Neural progenitor cell (in vitro differentiated cells): ENCODE results near the gene UROS. TPM values are rescaled to one million over a fixed set of nuclear protein-coding genes. Genes with fewer than 3 reads are reported as not detected.

ENCODE experiments used
- DNase-seq: peaks from one replicate; pipeline ENCODE4 v3.0.0-alpha.2; 2016; ENCODE audit warnings: low spot score
- H2AFZ ChIP-seq: fragments of 200-600 bp; sonication (generic); replicated peaks from 2 replicates; pipeline ENCODE4 v1.6.1; 2016; ENCODE audit warnings: antibody characterized with exemption
- H3F3A ChIP-seq: fragments of 200-600 bp; sonication (generic); 2 replicates; pipeline ENCODE4 v1.6.1; 2016; ENCODE audit warnings: antibody characterized with exemption, low read depth
- H3K27ac ChIP-seq: fragments of 200-600 bp; sonication (generic); 2 replicates; pipeline ENCODE4 v1.5.1; 2016; ENCODE audit warnings: mild to moderate bottlenecking
- H3K27me3 ChIP-seq: fragments of 200-600 bp; sonication (generic); 2 replicates; pipeline ENCODE4 v1.6.1; 2016; ENCODE audit warnings: mild to moderate bottlenecking, moderate library complexity
- H3K36me3 ChIP-seq: fragments of 200-600 bp; sonication (generic); 2 replicates; pipeline ENCODE4 v1.5.1; 2016
- H3K4me1 ChIP-seq: fragments of 200-600 bp; sonication (generic); 2 replicates; pipeline ENCODE4 v1.6.1; 2016; ENCODE audit warnings: mixed run types
- H3K4me2 ChIP-seq: fragments of 200-600 bp; sonication (generic); 2 replicates; pipeline ENCODE4 v1.6.1; 2016
- H3K4me3 ChIP-seq: fragments of 200-600 bp; sonication (generic); 2 replicates; pipeline ENCODE4 v1.5.1; 2016
- H3K79me2 ChIP-seq: fragments of 200-600 bp; sonication (generic); 2 replicates; pipeline ENCODE4 v1.6.1; 2016; ENCODE audit warnings: low read depth
- H3K9ac ChIP-seq: fragments of 200-600 bp; sonication (generic); 2 replicates; pipeline ENCODE4 v1.6.1; 2016
- H3K9me3 ChIP-seq: fragments of 200-600 bp; sonication (generic); 2 replicates; pipeline ENCODE4 v1.5.1; 2016; ENCODE audit warnings: low read depth
- H4K20me1 ChIP-seq: fragments of 200-600 bp; sonication (generic); 2 replicates; pipeline ENCODE4 v1.6.1; 2016; ENCODE audit warnings: low read depth
- H3K27ac Mint-ChIP-seq: 3 replicates; pipeline ENCODE4 v1.8.0; 2021; ENCODE audit warnings: mixed read lengths
- H3K27me3 Mint-ChIP-seq: 2 replicates; pipeline ENCODE4 v1.8.0; 2022; ENCODE audit warnings: low read depth, mild to moderate bottlenecking, inconsistent platforms, moderate library complexity, mixed read lengths; ENCODE audit not compliant: insufficient read depth
- H3K36me3 Mint-ChIP-seq: 3 replicates; pipeline ENCODE4 v1.8.0; 2021; ENCODE audit warnings: mixed read lengths
- H3K4me1 Mint-ChIP-seq: 3 replicates; pipeline ENCODE4 v1.8.0; 2021; ENCODE audit warnings: mixed read lengths
- H3K4me3 Mint-ChIP-seq: 3 replicates; pipeline ENCODE4 v1.8.0; 2021; ENCODE audit warnings: mild to moderate bottlenecking, moderate library complexity, mixed read lengths
- H3K9me3 Mint-ChIP-seq: 3 replicates; pipeline ENCODE4 v1.8.0; 2020; ENCODE audit warnings: mixed read lengths
- EZH2 ChIP-seq: fragments of 200-600 bp; sonication (generic); IDR thresholded peaks from 2 replicates; pipeline ENCODE4 v1.6.1; 2017; ENCODE audit warnings: antibody characterized with exemption, mild to moderate bottlenecking, moderate library complexity
- EZH2phosphoT487 ChIP-seq: fragments of 200-600 bp; sonication (generic); IDR thresholded peaks from 2 replicates; pipeline ENCODE4 v1.6.1; 2017; ENCODE audit warnings: antibody characterized with exemption
- total RNA-seq: library from RNA; depleted of rRNA; stranded (reverse); fragments of >200 nt; gene quantifications from 2 replicates; pipeline ENCODE4 v1.2.3, GENCODE V29; 2015; ENCODE audit warnings: low replicate concordance
- TF ChIP-seq, protein P1 (sequence below): fragments of 200-600 bp; sonication (generic); IDR thresholded peaks from 2 replicates; pipeline ENCODE4 v1.5.1; 2017; ENCODE audit warnings: antibody characterized with exemption, mild to moderate bottlenecking

Gene UROS
- total RNA-seq, 1 donor from 2014 or later = 82.2 TPM

DNA sequence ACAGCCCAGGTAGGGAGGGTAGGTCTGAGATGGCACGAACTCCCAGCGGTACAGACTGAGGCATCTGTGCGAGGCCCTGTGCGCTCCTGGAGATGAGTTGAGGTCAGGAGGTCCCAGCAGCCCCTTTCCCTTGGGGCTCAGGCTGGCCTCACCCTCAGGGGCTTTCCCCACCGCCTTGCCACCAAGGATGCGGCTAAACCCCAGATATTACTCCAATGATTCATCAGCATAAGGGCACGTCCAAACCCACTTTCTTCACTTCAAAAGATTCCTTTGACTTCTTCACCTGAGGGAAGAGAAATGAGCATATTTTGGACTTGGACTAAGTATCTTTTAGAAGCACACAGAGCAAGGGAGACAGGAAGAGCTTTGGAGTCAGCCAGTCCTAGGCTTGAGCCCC lies 20.3 kb downstream of the UROS start:
- Histone ChIP-seq H3K79me2 (no peaks in the 10 kb centered on the region), H3K4me2 (no peak overlapping the region), H3K4me1 (no peaks in the 10 kb centered on the region), H3K9me3 (no peaks in the 10 kb centered on the region), H2AFZ (no peak overlapping the region), H4K20me1 (no peaks in the 10 kb centered on the region), H3F3A (no peaks in the 10 kb centered on the region), H3K27ac (no peak overlapping the region), H3K4me3 (no peak overlapping the region), H3K27me3 (no peaks in the 10 kb centered on the region), H3K36me3 (no peaks in the 10 kb centered on the region), H3K9ac (no peak overlapping the region)
- Mint-ChIP-seq H3K27me3 (no peaks in the 10 kb centered on the region), H3K9me3 (no peaks in the 10 kb centered on the region), H3K27ac (no peak overlapping the region), H3K4me3 (no peak overlapping the region), H3K36me3 (peaks cover 9% of the 10 kb centered on the region), H3K4me1 (no peaks in the 10 kb centered on the region)
- no peak for DNase-seq
- TF ChIP-seq EZH2 = no peak
- TF ChIP-seq EZH2phosphoT487 = no peak
- TF ChIP-seq, protein P1, sequence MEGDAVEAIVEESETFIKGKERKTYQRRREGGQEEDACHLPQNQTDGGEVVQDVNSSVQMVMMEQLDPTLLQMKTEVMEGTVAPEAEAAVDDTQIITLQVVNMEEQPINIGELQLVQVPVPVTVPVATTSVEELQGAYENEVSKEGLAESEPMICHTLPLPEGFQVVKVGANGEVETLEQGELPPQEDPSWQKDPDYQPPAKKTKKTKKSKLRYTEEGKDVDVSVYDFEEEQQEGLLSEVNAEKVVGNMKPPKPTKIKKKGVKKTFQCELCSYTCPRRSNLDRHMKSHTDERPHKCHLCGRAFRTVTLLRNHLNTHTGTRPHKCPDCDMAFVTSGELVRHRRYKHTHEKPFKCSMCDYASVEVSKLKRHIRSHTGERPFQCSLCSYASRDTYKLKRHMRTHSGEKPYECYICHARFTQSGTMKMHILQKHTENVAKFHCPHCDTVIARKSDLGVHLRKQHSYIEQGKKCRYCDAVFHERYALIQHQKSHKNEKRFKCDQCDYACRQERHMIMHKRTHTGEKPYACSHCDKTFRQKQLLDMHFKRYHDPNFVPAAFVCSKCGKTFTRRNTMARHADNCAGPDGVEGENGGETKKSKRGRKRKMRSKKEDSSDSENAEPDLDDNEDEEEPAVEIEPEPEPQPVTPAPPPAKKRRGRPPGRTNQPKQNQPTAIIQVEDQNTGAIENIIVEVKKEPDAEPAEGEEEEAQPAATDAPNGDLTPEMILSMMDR = no peak

DNA sequence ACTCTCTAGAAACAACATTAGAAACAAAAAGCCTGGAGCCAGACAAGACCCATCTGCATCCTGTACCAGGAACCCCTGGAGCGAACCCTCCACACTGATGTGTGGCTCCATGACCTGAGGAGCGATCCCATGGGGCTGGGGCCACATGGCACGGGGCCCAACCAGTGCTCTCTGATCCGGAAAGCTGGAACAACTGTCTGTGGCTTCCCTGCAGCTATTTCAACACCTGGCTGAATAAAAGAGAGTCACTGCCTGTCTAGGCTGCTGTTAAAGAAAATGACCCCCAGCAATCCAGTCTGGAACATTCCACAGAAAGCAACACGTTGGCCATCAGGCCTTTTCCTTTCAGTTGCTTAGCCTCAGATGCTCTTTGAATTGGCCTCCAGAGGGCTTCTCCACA lies 20.9 kb downstream of the UROS start:
- no peaks in the 10 kb centered on the region for H3F3A ChIP-seq
- no peaks in the 10 kb centered on the region for H3K4me1 ChIP-seq
- H3K4me3 ChIP-seq = no peak overlapping the region
- no peaks in the 10 kb centered on the region for H3K4me1 Mint-ChIP-seq
- DNase-seq = no peak
- no peak overlapping the region for H3K4me2 ChIP-seq
- H3K27me3 Mint-ChIP-seq = no peaks in the 10 kb centered on the region
- no peak overlapping the region for H3K9ac ChIP-seq
- no peaks in the 10 kb centered on the region for H3K36me3 ChIP-seq
- TF ChIP-seq EZH2phosphoT487 (no peak), EZH2 (no peak)
- TF ChIP-seq, protein P1 = no peak
- H3K27ac Mint-ChIP-seq = no peak overlapping the region
- no peak overlapping the region for H3K27ac ChIP-seq
- H3K36me3 Mint-ChIP-seq = peaks cover 8% of the 10 kb centered on the region
- H3K4me3 Mint-ChIP-seq = no peak overlapping the region
- no peaks in the 10 kb centered on the region for H3K9me3 ChIP-seq
- H4K20me1 ChIP-seq = no peaks in the 10 kb centered on the region
- no peaks in the 10 kb centered on the region for H3K9me3 Mint-ChIP-seq
- no peak overlapping the region for H2AFZ ChIP-seq
- no peaks in the 10 kb centered on the region for H3K79me2 ChIP-seq
- no peaks in the 10 kb centered on the region for H3K27me3 ChIP-seq

GRCh38 chr10:125801574-125801973 lies 21.5 kb downstream of the UROS start:
- Histone ChIP-seq H3K27ac (no peak overlapping the region), H3K9ac (no peak overlapping the region), H3K4me1 (no peaks in the 10 kb centered on the region), H3K9me3 (no peaks in the 10 kb centered on the region), H3K27me3 (no peaks in the 10 kb centered on the region), H3K36me3 (no peaks in the 10 kb centered on the region), H3K4me2 (no peak overlapping the region), H4K20me1 (no peaks in the 10 kb centered on the region), H2AFZ (no peak overlapping the region), H3K79me2 (no peaks in the 10 kb centered on the region), H3F3A (no peaks in the 10 kb centered on the region), H3K4me3 (no peak overlapping the region)
- H3K36me3 Mint-ChIP-seq = peaks cover 8% of the 10 kb centered on the region
- H3K9me3 Mint-ChIP-seq = no peaks in the 10 kb centered on the region
- no peaks in the 10 kb centered on the region for H3K4me1 Mint-ChIP-seq
- DNase-seq = no peak
- TF ChIP-seq EZH2 (no peak), EZH2phosphoT487 (no peak)
- TF ChIP-seq, protein P1 = no peak
- H3K27me3 Mint-ChIP-seq = no peaks in the 10 kb centered on the region
- H3K27ac Mint-ChIP-seq = no peak overlapping the region
- H3K4me3 Mint-ChIP-seq = no peak overlapping the region
